Measurements from ENCODE around the gene TEX26.

- TF ChIP-seq CTCF (IDR thresholded peaks at IDR 0.05; ENCODE audit: low read depth, low read length, missing input control) (no peak), REST (IDR thresholded peaks at IDR 0.05) (no peak), MAX (IDR thresholded peaks at IDR 0.05) (no peak), RXRA (IDR thresholded peaks at IDR 0.05) (no peak), GABPA (IDR thresholded peaks at IDR 0.05 in 1 of 2, conservative IDR thresholded peaks at IDR 0.05 in 1 of 2) (no peak), TAF1 (conservative IDR thresholded peaks at IDR 0.05) (no peak), ATF3 (IDR thresholded peaks at IDR 0.05) (no peak), YY1 (IDR thresholded peaks at IDR 0.05) (no peak), EGR1 (IDR thresholded peaks at IDR 0.05; ENCODE audit: low read depth in 2 of 2) (no peak), FOXA2 (IDR thresholded peaks at IDR 0.05) (no peak)
Observed at GRCh38 chr13:30906411-30907051, 25.9 kb upstream of the TEX26 start.

All from liver (tissue), 3 donors.